GM18517 (cell line): Measurements from ENCODE around the gene INSRR.
A peak's percentile ranks its signal among the peaks of the same experiment; 100 is the strongest.

Experiments used
- ATAC-seq: cut with Tn5 transposase; IDR thresholded peaks from one replicate; pipeline ENCODE4 v1.9.1; 2021; ENCODE audit warnings: mild to moderate bottlenecking, moderate library complexity; ENCODE audit not compliant: unreplicated experiment

INSRR gene

DNA sequence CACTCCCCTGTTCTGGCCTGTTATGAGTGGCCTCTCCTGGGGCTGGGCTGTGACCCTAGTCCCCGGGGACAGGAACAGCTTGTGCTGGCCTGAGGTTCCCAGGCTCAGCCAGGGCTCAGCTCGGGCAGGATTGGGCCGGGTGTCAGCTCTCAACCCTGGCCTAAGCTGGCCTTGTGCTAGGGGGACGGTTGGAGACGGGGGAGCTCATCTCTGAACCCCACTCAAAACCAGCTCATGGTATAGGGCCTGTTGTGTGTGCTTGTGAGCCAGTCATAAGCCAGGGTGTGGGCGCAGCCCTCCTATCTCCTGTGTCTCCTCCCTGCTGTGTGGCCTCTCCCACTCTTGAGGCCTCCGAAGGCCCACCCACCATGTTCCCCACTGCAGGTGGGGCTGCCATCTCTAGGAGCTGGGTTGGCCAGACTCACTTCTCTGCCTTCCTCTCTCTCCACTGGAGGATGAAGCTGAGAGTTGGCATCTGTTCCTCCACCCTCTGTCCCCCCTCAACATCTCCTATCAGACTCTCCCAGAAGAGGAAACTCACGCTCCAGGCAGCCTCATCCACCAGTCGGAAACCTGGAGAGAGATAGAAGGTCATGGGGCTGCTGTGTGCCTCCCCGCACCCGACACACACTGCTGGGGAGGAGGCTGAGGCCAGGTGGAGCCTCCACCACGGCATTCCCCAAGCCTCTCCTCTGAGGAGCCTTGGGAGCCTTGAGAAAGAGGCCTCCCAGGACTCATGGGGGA lies 36.0 kb upstream of the INSRR start:
- ATAC-seq, result no peak

DNA sequence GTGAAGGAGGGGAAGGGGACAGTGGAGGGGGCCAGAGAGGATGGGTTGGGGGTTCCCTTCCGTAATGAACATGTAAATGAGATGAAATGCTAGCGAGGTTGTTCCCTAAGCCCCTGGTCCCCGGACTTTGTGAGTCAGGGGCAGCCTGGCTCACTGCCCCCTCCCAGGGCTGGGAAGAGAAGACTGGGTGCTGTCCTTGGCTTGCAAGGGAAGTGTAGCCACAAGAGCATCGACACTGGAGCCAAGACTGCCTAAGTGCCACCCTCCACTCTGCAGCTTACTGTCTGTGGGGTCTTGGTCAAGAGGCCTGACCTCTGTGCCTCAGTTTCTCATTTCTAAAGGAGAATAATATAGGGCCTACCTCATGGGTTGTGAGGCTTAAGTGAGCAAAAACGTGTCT lies 35.1 kb upstream of the INSRR start:
- no peak for ATAC-seq

DNA sequence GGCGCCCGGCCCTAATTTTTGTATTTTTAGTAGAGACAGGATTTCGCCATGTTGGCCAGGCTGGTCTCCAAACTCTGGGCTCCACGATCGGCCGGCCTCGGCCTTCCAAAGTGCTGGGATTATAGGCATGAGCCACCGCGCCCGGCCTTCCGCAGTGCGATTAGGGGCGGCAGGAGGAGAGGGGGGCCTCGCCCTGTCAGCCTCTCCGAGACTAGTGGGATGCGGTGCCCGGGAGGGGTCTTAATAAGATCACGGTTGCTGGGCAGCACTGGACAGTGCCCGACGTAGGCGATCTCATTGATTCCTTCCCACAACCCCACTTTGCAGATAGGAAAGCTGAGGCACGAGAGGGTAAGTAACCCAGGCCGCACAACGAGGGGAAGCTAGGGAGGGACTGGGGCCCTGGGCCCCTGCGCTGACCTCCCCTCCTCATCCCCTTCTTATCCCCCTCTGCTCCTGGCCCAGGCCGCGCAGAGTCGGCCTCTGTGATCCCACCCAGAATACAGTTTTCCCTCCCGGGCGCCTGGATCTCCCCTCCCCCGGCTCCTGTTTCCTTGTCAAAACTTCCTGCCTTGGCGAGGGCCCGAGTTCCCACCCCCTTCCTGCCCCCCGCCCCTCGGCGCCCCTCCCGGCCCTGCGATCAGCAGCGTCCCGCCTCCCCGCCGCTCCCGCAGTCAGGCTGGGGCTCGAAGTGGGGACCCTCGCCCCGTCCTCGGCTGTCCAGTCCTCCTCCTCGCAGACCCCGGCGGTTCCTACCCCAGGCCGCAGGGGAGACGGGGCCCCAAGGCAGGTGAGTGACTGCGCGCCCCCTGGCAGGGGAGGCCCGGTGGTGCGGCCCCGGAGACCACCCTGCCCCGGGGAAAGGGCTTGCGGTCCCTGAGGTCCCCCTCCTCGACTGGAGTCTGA lies 34.4 kb upstream of the INSRR start, which contains the start of gene PEAR1:
Gene PEAR1, plus strand, starts transcription at position 671 of the 906 bp plus-strand sequence. CDS start 10,209 bp downstream, outside the sequence.
- no peak for ATAC-seq

DNA sequence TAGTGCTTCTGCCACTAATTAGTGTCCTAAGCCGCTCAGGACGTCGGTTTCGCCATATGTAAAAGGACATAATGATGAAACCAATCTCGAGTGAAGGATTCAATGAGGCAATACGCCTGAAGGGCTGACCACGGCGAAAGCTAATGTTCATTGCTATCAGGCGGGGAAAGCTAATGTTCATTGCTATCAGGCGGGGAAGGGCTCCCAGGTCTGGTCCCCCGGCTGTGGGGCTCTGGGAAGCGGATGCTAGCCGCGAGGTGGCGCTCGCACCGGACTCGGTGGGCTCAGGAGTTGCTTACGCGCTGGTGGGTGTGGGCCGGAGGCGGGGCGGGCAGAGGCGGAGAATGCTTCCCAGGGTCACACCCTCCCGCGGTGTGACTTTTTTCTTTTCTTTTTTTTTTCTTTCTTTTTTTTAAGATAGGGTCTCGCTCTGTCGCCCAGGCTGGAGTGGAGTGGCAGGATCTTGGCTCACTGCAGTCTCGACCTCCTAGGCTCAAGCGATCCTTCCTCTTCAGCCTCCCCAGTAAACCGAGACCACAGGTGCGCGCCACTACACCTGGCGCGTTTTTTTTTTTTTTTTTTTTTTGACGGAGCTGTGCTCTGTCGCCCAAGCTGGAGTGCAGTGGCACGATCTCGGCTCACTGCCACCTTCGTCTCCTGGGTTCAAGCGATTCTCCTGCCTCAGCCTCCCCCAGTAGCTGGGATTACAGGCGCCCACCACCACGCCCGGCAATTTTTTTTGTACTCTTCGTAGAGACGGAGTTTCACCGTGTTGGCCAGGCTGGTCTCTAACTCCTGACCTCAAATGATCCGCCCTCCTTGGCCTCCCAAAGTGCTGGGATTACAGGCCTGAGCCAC lies 33.5 kb upstream of the INSRR start:
- peak; percentile 56 for ATAC-seq

DNA sequence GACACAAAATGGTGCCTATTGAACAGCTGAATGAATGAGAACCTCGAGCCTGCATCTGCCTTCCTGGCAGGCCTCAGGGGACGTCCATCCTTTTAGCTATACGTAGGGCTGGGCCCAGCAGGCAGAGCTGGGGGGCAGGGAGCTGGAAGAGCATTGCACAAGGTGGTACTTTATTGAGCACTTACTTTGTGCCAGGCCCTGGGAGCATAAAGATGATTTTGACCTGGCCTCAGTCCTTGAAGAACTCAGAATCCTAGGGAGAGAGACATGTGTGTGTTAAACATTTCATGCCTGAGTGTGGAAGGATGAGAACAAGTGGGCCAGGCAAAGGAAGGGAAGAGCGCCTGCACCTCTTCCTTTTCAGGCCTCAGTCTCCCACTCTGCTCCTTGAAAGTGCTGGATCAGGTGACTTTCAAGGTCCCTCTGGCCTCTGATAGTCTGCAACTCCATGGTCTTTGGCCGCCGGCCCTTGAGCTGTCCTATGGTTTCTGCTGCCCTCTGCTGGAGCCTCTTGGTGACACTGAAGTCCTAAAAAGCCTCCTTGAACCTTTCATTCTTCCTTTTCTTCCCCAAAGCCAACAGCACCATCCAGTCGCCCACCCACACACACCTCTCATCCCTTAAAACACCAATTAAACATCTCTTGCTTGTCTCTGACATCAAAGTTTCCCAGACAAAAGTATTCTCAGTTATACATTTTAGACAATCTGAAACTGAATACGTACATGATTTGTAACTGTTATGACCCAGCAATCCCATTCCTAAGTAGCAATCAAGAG lies 31.1 kb upstream of the INSRR start:
- no peak for ATAC-seq

DNA sequence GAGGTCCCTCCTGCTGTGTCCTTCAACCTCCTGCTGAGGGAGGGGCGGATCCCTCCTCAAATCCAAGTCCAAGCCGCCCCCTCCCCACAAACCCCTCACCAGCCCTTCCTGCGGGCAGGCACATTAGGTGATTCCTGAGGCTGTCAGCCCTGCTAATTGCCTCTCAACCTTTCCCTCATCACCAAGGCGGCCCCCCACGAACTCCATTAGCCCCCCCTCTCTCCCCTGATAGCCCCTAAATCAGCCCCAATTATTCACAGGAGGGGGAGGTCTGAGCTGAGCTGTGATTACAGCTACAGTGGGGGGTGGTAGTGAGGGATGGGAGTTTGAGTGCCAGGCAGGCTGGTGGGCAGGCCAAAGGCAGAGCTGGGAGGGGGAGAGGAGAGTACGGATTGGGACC lies 28.8 kb upstream of the INSRR start:
- no peak for ATAC-seq

DNA sequence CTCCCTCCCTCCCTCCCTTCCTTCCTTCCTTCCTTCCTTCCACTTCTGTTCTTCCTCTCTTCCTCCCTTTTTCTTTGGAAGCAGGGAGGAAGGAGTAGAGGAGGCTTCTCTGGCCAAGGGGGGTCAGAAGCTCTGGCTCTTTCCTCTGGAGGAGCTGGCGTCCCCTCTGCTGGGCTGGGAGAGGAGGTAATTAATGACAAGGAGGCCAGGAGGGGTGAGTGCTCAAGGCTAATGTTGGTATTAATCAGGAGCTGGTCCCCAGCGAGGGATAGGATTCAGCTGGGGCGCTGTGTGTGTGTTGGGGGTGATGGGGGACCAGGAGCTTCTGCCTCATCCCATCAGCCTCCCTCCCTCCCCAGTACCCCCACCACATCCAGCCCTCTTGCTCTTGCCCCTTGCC lies 28.4 kb upstream of the INSRR start:
- ATAC-seq, result no peak

DNA sequence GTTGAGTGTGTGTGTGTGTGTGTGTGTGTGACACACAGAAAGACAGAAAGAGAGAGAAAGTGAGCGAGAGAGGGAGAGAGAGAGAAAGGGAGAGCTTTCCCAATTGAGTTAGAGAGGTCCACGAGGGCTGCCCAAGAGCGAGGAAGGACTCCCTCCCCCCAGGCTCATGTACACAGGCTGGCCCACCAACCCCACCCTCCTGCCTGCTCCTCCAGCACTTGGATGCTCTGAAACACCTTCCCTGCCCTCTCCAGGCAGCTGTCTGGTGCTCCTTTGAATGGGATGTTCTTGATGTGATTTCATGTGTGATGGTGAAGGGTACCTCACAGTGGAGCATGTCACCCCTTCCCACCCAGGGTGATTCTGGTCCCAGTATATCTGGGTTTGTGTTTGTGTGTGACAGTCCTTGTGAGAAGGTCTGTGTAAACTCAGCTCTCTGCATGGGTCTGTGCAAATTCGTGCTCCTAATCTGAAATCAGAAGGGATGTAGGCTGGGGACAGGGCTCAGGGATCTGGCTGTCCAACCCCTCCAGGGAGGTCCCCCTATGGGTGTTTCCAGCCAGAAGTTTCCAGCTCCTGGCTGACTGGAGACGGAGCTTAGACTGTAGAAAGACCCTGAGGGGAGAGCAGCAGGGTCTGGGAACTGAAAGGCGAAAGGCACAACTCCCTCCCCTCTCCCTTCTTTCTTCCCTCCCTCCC lies 27.8 kb upstream of the INSRR start:
- ATAC-seq, result no peak

DNA sequence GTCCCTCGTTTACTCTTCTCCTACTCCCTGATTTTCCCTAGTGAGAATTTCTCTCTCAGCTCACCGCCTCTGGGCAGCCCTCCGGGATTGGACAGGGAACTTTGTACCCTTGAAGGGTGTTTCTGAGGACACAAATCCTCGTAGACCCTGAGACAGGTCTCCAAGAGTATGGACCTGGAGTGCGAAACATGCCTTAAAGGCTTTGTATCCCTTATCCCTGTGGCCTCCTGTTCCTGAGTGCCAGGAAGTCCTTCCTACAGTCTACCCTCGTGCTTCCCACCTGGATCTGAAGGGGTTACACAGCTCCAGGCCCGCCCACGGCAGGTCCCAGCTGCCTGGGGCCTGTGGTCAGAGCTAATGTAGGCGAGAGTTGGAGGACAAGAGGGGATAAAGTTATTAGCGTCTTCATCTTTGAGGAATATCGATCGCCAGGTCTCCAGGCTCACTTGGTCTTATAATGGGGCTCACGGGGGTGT lies 27.0 kb upstream of the INSRR start:
- no peak for ATAC-seq

DNA sequence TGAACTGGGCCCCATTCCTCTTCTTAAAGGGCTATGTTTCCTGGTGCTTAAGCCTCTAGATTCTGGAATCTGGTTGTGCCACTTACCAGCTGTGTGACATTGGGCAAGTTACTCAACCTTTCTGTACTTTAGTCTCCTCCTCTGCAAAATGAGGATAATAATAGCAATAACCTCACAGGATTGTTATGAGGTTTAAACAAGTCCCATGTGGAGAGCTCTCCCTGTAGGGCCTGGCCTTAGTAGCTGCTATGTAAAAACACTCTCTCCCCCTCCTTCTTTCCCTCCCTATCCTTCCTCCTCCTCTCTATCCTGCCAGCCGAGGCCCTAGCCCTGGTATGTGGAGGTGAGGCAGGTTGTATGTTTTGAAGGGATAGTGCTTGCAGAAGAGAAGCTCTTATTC lies 26.4 kb upstream of the INSRR start:
- no peak for ATAC-seq

DNA sequence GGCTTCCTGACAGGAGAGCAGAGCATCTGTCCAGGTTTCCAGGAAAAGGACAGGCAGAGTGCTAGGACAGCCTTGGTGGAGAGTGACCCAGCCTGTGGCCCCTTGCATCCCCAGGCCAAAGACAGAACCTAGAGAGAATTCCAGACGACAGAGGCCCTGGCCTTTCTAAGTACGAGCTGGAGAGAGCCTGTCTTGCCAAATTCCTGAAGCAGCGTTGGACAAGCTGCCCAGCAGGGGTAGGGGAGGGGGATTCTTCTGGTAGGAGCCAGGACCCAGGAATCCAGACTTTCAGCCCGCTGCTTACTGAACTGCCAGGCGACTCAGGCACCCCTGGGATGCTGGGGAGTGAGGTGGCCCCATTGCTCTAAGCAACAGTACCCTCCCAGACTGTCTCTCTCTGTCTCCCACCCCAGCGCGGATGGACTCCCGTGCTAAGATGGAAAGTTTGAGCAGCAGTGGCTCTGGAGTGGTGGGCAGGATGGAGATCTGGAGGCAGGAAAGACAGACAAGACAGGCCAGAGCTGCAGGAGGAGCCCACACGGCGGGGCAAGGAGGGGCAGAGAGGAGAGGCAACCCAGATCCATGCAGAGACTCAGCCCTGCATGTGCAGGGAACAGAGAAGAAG lies 25.8 kb upstream of the INSRR start:
- ATAC-seq, result no peak

DNA sequence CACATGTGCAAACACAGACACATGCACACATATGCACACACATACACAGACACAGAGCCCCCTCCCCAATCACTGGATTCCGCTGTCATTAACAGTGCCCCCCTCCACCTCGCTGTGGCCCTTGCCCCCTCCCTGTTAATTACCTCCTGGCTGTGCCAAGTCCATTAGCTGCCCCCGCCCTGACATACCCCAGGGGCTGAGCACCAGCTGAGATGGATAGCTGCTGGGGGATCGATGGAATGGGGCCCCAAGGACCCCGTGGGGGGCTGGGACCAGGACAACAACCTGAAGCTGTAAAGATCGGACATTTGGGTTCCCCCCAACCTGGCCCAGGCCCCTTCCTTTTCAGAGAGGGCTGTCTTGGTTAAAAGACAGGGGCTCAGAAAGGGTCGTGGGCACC lies 25.0 kb upstream of the INSRR start:
- ATAC-seq, result no peak

DNA sequence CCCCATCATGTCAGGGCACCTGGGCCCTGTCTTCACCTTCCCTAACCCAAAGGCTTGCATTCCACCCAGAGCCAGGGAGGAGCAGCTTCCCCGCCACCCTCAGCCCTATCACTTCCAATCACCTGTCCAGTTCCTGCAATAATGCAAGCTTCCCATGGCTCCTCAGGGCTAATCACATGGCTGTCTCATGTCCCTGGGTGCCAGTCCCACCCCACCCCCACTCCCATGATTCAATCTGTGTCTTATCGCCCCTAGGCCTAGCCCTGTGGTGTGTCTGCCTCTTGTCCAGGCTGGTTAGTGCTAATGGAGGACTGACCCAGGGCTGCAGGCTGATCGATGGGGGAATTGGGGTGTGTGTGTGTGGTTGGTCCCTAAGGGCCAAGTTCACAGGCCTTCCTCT lies 23.6 kb upstream of the INSRR start:
- ATAC-seq, result no peak

DNA sequence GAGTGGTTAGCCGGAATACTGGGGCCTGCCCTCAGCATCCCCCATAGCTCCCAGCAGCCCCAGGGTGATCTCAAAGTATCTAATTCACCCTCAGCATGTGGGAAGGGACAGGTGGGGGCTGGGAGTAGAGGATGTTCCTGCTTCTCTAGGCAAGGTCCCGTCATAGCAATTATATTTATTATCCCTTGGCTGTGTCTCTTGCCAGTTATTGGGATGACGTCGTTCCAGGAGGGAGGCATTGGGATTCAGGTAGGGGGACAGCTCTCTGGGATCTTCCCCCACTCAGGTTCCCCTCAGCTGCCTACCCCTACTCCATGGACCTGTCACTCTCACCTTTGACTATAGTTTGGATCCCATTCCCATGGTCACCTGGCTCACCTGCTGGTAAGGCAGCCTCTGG lies 22.7 kb upstream of the INSRR start:
- no peak for ATAC-seq

DNA sequence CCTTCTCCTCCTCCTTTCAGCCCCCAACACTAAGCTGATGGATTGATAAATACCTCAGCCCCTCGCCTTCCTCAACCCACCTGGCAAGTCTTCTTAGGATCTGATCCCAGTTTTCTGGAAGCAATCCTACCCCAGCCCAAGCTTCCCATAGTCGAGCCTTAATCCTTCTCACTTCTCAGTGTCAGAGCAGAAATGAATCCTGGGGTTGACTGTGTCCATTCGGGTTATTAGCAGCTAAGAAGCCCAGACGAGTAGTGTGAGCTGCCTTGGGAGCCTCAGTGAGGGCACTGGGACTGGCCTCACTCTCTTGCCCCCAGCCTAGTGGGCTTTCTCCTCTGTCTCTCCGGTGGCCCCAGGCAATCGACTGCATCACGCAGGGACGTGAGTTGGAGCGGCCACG lies 22.2 kb upstream of the INSRR start:
- ATAC-seq, result no peak

DNA sequence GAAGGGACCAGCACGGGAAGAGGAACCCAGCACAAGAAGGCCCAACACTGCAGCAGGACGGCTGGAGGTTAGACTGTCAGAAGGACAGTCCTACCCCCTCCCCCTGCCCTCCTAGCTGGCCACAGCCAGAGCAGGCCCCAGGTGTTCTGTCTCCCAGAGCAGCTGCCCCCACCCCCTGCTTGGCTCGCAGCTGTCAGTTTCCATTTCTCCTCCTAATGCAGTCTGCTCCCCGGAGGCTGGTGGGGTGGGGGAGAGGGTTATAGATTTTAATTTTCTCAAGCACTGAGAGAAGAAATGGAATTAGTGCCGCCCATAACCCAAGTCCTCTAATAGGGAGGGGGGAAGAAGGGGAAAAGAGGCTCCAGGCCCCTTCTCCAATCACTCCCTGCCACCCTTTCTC lies 21.6 kb upstream of the INSRR start:
- ATAC-seq, result no peak

DNA sequence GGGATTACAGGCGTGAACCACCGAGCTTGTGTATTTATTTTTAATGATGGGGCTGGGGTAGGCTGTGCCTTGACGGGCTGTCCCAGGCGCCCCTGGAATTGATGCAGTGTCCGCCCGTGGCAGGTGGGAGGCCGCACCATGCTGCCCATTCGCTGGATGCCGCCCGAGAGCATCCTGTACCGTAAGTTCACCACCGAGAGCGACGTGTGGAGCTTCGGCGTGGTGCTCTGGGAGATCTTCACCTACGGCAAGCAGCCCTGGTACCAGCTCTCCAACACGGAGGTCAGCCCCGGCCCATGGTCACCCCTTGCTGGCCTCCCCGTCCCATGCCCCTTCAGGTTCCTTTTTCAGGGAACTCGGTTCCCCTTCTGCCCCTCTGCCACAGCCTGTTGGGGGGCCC lies 21.0 kb upstream of the INSRR start:
- no peak for ATAC-seq

DNA sequence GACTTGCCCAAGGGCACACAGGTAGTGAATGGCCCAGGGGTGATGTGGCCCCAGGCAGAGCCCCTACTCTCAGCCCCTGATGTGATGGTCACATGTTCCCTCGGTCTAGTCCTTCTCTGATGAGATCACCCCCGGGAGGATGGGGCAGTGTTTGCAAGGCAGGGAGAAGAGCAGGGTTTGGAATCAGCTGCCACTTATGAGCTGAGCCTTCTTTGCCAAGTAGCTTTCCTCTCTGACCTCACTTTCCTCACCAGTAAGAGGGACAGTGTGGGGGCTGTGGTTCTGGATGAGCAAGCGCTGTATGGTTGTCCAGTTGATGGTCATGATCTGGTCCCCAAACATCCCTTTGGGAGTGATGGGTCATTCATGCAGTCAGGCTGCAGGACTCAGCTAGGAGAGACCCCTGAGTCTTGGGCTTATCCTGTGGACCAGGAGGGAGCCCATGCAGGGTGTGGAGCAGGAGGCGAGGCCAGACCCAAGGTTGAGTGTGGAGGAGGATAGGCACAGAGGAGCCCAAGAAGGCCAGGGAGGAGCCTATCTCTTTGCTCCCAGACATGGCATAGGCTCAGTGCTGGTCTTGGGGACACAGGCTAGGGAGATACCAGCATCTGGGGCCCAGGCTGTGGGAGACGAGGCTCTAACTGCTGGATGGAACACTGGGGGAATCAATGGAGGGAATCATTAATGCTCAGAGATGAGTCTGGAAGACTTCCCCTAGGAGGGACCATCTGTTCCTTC lies 18.7 kb upstream of the INSRR start:
- ATAC-seq, result no peak

DNA sequence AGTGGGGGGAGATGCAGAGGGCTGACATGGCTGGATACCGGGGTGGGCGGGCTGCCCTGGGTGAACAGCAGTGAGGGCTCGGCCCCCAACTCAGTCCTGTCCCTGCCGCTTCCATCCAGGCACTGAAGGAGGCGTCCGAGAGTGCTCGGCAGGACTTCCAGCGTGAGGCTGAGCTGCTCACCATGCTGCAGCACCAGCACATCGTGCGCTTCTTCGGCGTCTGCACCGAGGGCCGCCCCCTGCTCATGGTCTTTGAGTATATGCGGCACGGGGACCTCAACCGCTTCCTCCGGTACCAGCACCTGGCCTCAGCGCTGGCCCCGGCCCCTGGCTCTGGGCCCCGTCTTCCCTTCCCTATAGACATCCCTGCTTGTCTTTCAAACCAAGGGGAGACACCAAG lies 17.4 kb upstream of the INSRR start:
- no peak for ATAC-seq
